ENCODE measurements around the gene SURF1. TPM values are rescaled to one million over a fixed set of nuclear protein-coding genes. Genes with fewer than 3 reads are reported as not detected.

The SURF1 gene
- 37.9 to 50.3 TPM (median 43.3 TPM) in 5 replicates for total RNA-seq (2022; extraction: Qiagen RNA extraction; ENCODE audit: low read depth)

GRCh38 chr9:133356391-133357091 lies at the start of gene SURF1, which contains the start of gene SURF2:
Gene SURF1 (minus strand): TSS chr9:133356487. CDS start chr9:133356453, 34 bp downstream.
Gene SURF2 (plus strand): TSS chr9:133356550. CDS start chr9:133356593, 43 bp downstream.

GRCh38 chr9:133375724-133376654 lies 19.7 kb upstream of the SURF1 start, which contains the start of the genes STKLD1 and SURF4:
Gene STKLD1 (plus strand): TSS chr9:133376366. CDS start chr9:133376474, 108 bp downstream.
Gene SURF4 (minus strand): TSS chr9:133376060. CDS start chr9:133375969, 91 bp downstream.

GRCh38 chr9:133347985-133348717 lies 8.1 kb downstream of the SURF1 start, which contains the start of the genes MED22 and RPL7A:
Gene MED22 (minus strand): TSS chr9:133348131. CDS start chr9:133346662, 1,469 bp downstream.
Gene RPL7A (plus strand): TSS chr9:133348218. CDS start chr9:133348244, 26 bp downstream.

GRCh38 chr9:133335924-133336811 lies 20.1 kb downstream of the SURF1 start, which contains the start of gene SURF6:
Gene SURF6 (minus strand): TSS chr9:133336188. CDS start chr9:133336132, 56 bp downstream.

Other genes with a start within 250 kb of the SURF1 start
- gene RALGDS, start 235.2 kb downstream of the SURF1 start, total RNA-seq (2022; extraction: Qiagen RNA extraction; ENCODE audit: low read depth), result 22.0 to 27.2 TPM (median 25.6 TPM) in 5 replicates
- gene GBGT1, start 192.6 kb downstream of the SURF1 start, total RNA-seq (2022; extraction: Qiagen RNA extraction; ENCODE audit: low read depth), result 1.7 to 2.8 TPM (median 2.4 TPM) in 5 replicates
- not detected in 5 replicates for gene OBP2B, start 147.2 kb downstream of the SURF1 start, total RNA-seq (2022; extraction: Qiagen RNA extraction; ENCODE audit: low read depth)
- gene ABO, start 81.3 kb downstream of the SURF1 start, total RNA-seq (2022; extraction: Qiagen RNA extraction; ENCODE audit: low read depth), result not detected in 5 replicates
- 19.9 to 29.3 TPM (median 24.0 TPM) in 5 replicates for gene SURF6, start 20.3 kb downstream of the SURF1 start, total RNA-seq (2022; extraction: Qiagen RNA extraction; ENCODE audit: low read depth)
- 21.0 to 32.2 TPM (median 30.2 TPM) in 5 replicates for gene MED22, start 8.4 kb downstream of the SURF1 start, total RNA-seq (2022; extraction: Qiagen RNA extraction; ENCODE audit: low read depth)
- 3,291 to 3,531 TPM (median 3,341 TPM) in 5 replicates for gene RPL7A, start 8.3 kb downstream of the SURF1 start, total RNA-seq (2022; extraction: Qiagen RNA extraction; ENCODE audit: low read depth)
- 36.7 to 54.8 TPM (median 45.8 TPM) in 5 replicates for gene SURF2, start 63 bp upstream of the SURF1 start, total RNA-seq (2022; extraction: Qiagen RNA extraction; ENCODE audit: low read depth)
- 173 to 210 TPM (median 201 TPM) in 5 replicates for gene SURF4, start 19.6 kb upstream of the SURF1 start, total RNA-seq (2022; extraction: Qiagen RNA extraction; ENCODE audit: low read depth)
- gene STKLD1, start 19.9 kb upstream of the SURF1 start, total RNA-seq (2022; extraction: Qiagen RNA extraction; ENCODE audit: low read depth), result 0.53 to 1.2 TPM (median 0.68 TPM) in 5 replicates
- gene REXO4, start 61.5 kb upstream of the SURF1 start, total RNA-seq (2022; extraction: Qiagen RNA extraction; ENCODE audit: low read depth), result 29.9 to 37.9 TPM (median 32.5 TPM) in 5 replicates
- gene ADAMTS13, start 65.9 kb upstream of the SURF1 start, total RNA-seq (2022; extraction: Qiagen RNA extraction; ENCODE audit: low read depth), result 0.37 to 1.1 TPM (median 0.52 TPM) in 5 replicates
- gene CACFD1, start 103.5 kb upstream of the SURF1 start, total RNA-seq (2022; extraction: Qiagen RNA extraction; ENCODE audit: low read depth), result 3.0 to 4.5 TPM (median 4.3 TPM) in 5 replicates
- gene SLC2A6, start 122.6 kb upstream of the SURF1 start, total RNA-seq (2022; extraction: Qiagen RNA extraction; ENCODE audit: low read depth), result 13.5 to 21.5 TPM (median 19.5 TPM) in 5 replicates
- not detected in 5 replicates for gene MYMK, start 168.5 kb upstream of the SURF1 start, total RNA-seq (2022; extraction: Qiagen RNA extraction; ENCODE audit: low read depth)
- gene ADAMTSL2, start 178.2 kb upstream of the SURF1 start, total RNA-seq (2022; extraction: Qiagen RNA extraction; ENCODE audit: low read depth), result 0.03 TPM in 1 of 5 replicates, not detected in the others

Measured in A549 treated with GW870086 at 1 μM for 4 hours (cell line).